ENCODE results near the gene VSTM2B.

Gene VSTM2B

DNA sequence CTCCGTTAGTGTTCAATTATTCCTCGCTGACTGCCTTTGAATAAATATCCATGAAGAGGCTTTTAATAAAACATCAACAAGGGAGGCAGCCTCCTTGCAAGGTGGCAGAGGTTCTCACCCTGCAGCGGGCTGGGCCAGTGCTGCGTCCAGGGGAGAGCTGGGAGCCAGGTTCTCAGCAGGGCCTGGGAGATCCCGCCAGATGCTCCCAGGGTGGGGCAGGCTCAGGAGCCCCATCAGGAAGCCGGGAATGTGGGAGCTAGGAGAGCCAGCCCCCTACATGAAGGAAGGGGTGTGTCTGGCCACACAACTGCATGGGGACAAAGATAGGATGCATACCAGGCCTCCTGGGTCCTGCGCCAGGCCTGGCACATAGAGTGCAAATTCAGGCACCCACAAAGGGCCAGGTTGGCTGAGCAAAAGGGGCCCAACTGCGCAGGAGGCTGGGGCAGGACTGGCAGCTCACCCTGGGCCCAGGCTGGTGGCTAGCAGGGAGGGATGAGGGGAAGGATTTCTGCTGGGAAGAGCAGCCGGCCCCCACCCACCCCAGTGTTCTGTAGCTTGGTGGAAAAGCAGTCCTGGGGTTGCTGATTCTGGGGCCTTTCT, 22.8 kb downstream of the VSTM2B start:
- 78% methylated on average over 8 of the region's 9 CpGs for WGBS
- Histone ChIP-seq H2BK120ac (ENCODE audit: low read depth, low read length) (no peak overlapping the region), H3K9me3 (ENCODE audit: control insufficient read depth, low read length) (peaks cover 4% of the 10 kb centered on the region)

DNA sequence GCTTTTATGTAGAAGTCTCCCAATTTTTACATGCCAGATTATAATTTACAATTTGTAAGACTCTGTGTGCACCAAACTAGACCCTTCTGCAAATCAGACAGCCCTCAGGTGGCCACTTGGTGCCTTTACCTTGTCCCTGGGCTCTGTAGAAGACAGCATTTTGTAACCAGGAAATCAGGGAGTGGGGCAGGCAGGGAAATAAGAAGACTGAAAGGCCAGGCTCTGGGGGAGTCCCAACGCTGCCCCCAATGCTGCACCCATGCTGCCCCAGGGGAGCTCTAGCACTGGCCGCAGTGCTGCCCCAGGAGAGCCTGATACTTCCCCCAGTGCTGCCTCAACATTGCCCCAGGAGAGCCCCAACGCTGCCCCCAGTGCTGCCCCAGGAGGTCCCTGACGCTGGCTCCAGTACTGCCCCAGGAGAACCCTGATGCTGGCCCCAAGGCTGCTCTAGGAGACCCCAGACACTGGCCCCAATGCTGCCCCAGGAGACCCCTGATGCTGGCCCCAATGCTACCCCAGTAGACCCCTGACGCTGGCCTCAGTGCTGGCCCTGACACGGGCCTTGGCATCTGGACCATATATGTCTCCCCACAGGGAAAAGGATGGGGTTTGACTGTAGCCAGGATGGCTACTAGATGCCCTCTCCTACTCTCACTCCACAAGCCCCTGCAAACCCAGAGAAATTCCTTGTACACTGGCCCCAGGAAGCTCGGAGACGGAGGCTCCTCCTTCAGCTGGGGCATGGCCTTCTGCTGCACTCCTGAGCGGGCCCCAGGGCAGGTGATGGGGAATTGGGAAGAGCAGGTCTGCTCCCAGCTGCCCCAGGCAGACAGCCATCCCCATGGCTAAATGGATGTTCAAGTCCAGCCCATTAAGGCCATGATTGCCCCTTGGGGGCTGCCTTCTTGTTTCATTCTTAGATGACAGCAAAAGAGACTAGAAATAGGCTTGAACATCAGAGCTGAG, 23.6 kb downstream of the VSTM2B start:
- Histone ChIP-seq H3K27me3 (ENCODE audit: control insufficient read depth in 1 of 2, insufficient read depth in 1 of 2, low read length in 2 of 2) (peaks cover 0 to 7% of the 10 kb centered on the region in 2 experiments), H2BK15ac (ENCODE audit: low read depth, poor library complexity, severe bottlenecking) (no peak overlapping the region), H4K91ac (ENCODE audit: low read length) (no peak overlapping the region), H2AFZ (ENCODE audit: low read depth, low read length) (no peak overlapping the region), H3K36me3 (ENCODE audit: control insufficient read depth in 1 of 2, insufficient read depth in 2 of 2, low read depth in 1 of 2, low read length in 2 of 2) (no peaks in the 10 kb centered on the region), H4K8ac (ENCODE audit: low read length) (no peak overlapping the region), H3K4me2 (ENCODE audit: low read length, poor library complexity, severe bottlenecking) (no peak overlapping the region), H2BK5ac (ENCODE audit: low read depth, low read length, poor library complexity, severe bottlenecking) (no peak overlapping the region), H3K9ac (ENCODE audit: low read length) (no peak overlapping the region), H3K27ac (ENCODE audit: low read length, poor library complexity, severe bottlenecking) (no peak overlapping the region), H3K23ac (ENCODE audit: low read length in 2 of 2) (no peak overlapping the region), H2BK12ac (ENCODE audit: low read length in 2 of 2) (no peak overlapping the region), H3K18ac (ENCODE audit: low read depth in 1 of 2, low read length in 2 of 2) (no peak overlapping the region), H3K4me3 (ENCODE audit: insufficient read depth in 1 of 2, low read depth in 1 of 2, low read length in 2 of 2) (no peak overlapping the region), H3K4me1 (ENCODE audit: control insufficient read depth, insufficient read depth, low read depth, low read length) (peaks cover 2% of the 10 kb centered on the region), H3K9me3 (ENCODE audit: control insufficient read depth, low read length) (peaks cover 10% of the 10 kb centered on the region), H3K79me1 (replicated peaks; ENCODE audit: low read length, poor library complexity, severe bottlenecking) (no peaks in the 10 kb centered on the region), H2BK120ac (ENCODE audit: low read depth, low read length) (no peak overlapping the region), H3K4ac (ENCODE audit: low read depth in 1 of 2, low read length in 2 of 2) (no peak overlapping the region), H3K14ac (ENCODE audit: low read length in 2 of 2) (no peak overlapping the region), H2AK5ac (ENCODE audit: low read length, severe bottlenecking) (no peak overlapping the region)
- WGBS: 77% methylated on average over 9 of the region's 9 CpGs
- DNase-seq: no peak

More for the DNA sequence above, 22.8 kb downstream of the VSTM2B start:
- peaks cover 2% of the 10 kb centered on the region for H3K4me1 ChIP-seq (ENCODE audit: control insufficient read depth, insufficient read depth, low read depth, low read length)
- no peak overlapping the region for H2BK5ac ChIP-seq (ENCODE audit: low read depth, low read length, poor library complexity, severe bottlenecking)
- H3K18ac ChIP-seq (ENCODE audit: low read depth in 1 of 2, low read length in 2 of 2): no peak overlapping the region
- no peak for DNase-seq
- no peak overlapping the region for H4K91ac ChIP-seq (ENCODE audit: low read length)
- H2AFZ ChIP-seq (ENCODE audit: low read depth, low read length): no peak overlapping the region
- no peak overlapping the region for H3K4me3 ChIP-seq (ENCODE audit: insufficient read depth in 1 of 2, low read depth in 1 of 2, low read length in 2 of 2)
- no peak overlapping the region for H4K8ac ChIP-seq (ENCODE audit: low read length)
- no peak overlapping the region for H3K23ac ChIP-seq (ENCODE audit: low read length in 2 of 2)
- H3K27ac ChIP-seq (ENCODE audit: low read length, poor library complexity, severe bottlenecking): no peak overlapping the region
- no peak overlapping the region for H3K4me2 ChIP-seq (ENCODE audit: low read length, poor library complexity, severe bottlenecking)
- no peaks in the 10 kb centered on the region for H3K79me1 ChIP-seq (replicated peaks; ENCODE audit: low read length, poor library complexity, severe bottlenecking)
- H3K27me3 ChIP-seq (ENCODE audit: control insufficient read depth in 1 of 2, insufficient read depth in 1 of 2, low read length in 2 of 2): peaks cover 0 to 7% of the 10 kb centered on the region in 2 experiments
- H3K4ac ChIP-seq (ENCODE audit: low read depth in 1 of 2, low read length in 2 of 2): no peak overlapping the region
- no peak overlapping the region for H2BK12ac ChIP-seq (ENCODE audit: low read length in 2 of 2)
- no peak overlapping the region for H3K14ac ChIP-seq (ENCODE audit: low read length in 2 of 2)
- H2BK15ac ChIP-seq (ENCODE audit: low read depth, poor library complexity, severe bottlenecking): no peak overlapping the region
- no peak overlapping the region for H3K9ac ChIP-seq (ENCODE audit: low read length)
- H3K36me3 ChIP-seq (ENCODE audit: control insufficient read depth in 1 of 2, insufficient read depth in 2 of 2, low read depth in 1 of 2, low read length in 2 of 2): no peaks in the 10 kb centered on the region
- no peak overlapping the region for H2AK5ac ChIP-seq (ENCODE audit: low read length, severe bottlenecking)

DNA sequence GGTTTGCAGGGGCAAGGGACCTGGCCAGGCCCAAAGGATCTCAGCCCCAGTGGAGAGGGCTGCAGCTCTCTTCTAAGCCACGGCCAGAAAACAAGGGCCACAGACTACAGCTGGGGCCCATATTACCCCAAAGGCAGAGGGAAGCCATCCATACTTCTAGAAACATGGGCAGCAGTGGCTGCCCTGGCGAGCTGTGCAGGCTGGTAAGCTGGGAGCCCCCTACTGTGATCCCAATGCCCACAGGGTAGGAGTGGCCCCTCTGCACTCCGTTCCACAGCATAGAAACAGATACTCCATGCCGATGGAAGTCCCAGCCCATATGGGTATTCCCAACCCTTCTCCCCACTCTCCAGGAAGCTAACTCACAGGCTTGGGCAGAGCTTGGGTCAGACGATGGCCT, 25.1 kb downstream of the VSTM2B start:
- Histone ChIP-seq H3K4ac (ENCODE audit: low read depth in 1 of 2, low read length in 2 of 2) (no peak overlapping the region), H3K9me3 (ENCODE audit: control insufficient read depth, low read length) (peaks cover 14% of the 10 kb centered on the region), H3K18ac (ENCODE audit: low read depth in 1 of 2, low read length in 2 of 2) (no peak overlapping the region), H2BK5ac (ENCODE audit: low read depth, low read length, poor library complexity, severe bottlenecking) (no peak overlapping the region), H3K9ac (ENCODE audit: low read length) (no peak overlapping the region), H3K4me3 (ENCODE audit: insufficient read depth in 1 of 2, low read depth in 1 of 2, low read length in 2 of 2) (no peak overlapping the region), H3K23ac (ENCODE audit: low read length in 2 of 2) (no peak overlapping the region), H3K27ac (ENCODE audit: low read length, poor library complexity, severe bottlenecking) (no peak overlapping the region), H3K4me2 (ENCODE audit: low read length, poor library complexity, severe bottlenecking) (no peak overlapping the region), H2BK12ac (ENCODE audit: low read length in 2 of 2) (no peak overlapping the region), H3K27me3 (ENCODE audit: control insufficient read depth in 1 of 2, insufficient read depth in 1 of 2, low read length in 2 of 2) (peaks cover 0 to 7% of the 10 kb centered on the region in 2 experiments), H2AFZ (ENCODE audit: low read depth, low read length) (no peak overlapping the region), H2AK5ac (ENCODE audit: low read length, severe bottlenecking) (no peak overlapping the region), H4K8ac (ENCODE audit: low read length) (no peak overlapping the region), H2BK120ac (ENCODE audit: low read depth, low read length) (no peak overlapping the region), H3K79me1 (replicated peaks; ENCODE audit: low read length, poor library complexity, severe bottlenecking) (no peaks in the 10 kb centered on the region), H2BK15ac (ENCODE audit: low read depth, poor library complexity, severe bottlenecking) (no peak overlapping the region), H4K91ac (ENCODE audit: low read length) (no peak overlapping the region), H3K36me3 (ENCODE audit: control insufficient read depth in 1 of 2, insufficient read depth in 2 of 2, low read depth in 1 of 2, low read length in 2 of 2) (no peaks in the 10 kb centered on the region), H3K14ac (ENCODE audit: low read length in 2 of 2) (no peak overlapping the region), H3K4me1 (ENCODE audit: control insufficient read depth, insufficient read depth, low read depth, low read length) (no peaks in the 10 kb centered on the region)
- no peak for DNase-seq
- 61% methylated on average over 5 of the region's 5 CpGs for WGBS

DNA sequence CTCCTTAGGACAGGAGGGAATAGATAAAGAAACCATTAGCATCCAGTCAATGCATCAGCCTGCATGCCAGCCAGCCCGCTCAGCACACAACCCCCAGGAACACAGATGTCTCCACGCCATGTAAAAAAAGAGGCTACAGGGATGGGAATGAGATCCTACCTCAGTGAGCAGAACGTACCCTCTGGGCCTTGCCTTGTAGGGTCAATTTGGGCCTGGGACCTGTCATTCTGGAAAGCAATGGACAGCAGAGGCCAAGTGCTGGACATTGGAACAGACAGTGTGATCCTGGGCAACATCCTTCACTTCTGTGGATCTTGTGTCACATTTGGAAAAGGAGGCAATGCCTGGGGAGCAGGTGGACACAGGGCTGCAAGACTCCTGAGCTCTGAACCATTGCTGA, 26.0 kb downstream of the VSTM2B start:
- H3K36me3 ChIP-seq (ENCODE audit: control insufficient read depth in 1 of 2, insufficient read depth in 2 of 2, low read depth in 1 of 2, low read length in 2 of 2): no peaks in the 10 kb centered on the region
- H2BK5ac ChIP-seq (ENCODE audit: low read depth, low read length, poor library complexity, severe bottlenecking): no peak overlapping the region
- no peak overlapping the region for H2AK5ac ChIP-seq (ENCODE audit: low read length, severe bottlenecking)
- no peak overlapping the region for H3K4me3 ChIP-seq (ENCODE audit: insufficient read depth in 1 of 2, low read depth in 1 of 2, low read length in 2 of 2)
- H3K4me1 ChIP-seq (ENCODE audit: control insufficient read depth, insufficient read depth, low read depth, low read length): no peaks in the 10 kb centered on the region
- no peak overlapping the region for H3K4ac ChIP-seq (ENCODE audit: low read depth in 1 of 2, low read length in 2 of 2)
- H2BK120ac ChIP-seq (ENCODE audit: low read depth, low read length): no peak overlapping the region
- H4K8ac ChIP-seq (ENCODE audit: low read length): no peak overlapping the region
- no peak overlapping the region for H4K91ac ChIP-seq (ENCODE audit: low read length)
- no peaks in the 10 kb centered on the region for H3K79me1 ChIP-seq (replicated peaks; ENCODE audit: low read length, poor library complexity, severe bottlenecking)
- no peak overlapping the region for H3K4me2 ChIP-seq (ENCODE audit: low read length, poor library complexity, severe bottlenecking)
- no peak overlapping the region for H3K23ac ChIP-seq (ENCODE audit: low read length in 2 of 2)
- WGBS: 68% methylated on average over 3 of the region's 3 CpGs
- H3K27ac ChIP-seq (ENCODE audit: low read length, poor library complexity, severe bottlenecking): no peak overlapping the region
- DNase-seq: no peak
- no peak overlapping the region for H2BK15ac ChIP-seq (ENCODE audit: low read depth, poor library complexity, severe bottlenecking)
- no peak overlapping the region for H2AFZ ChIP-seq (ENCODE audit: low read depth, low read length)
- H3K27me3 ChIP-seq (ENCODE audit: control insufficient read depth in 1 of 2, insufficient read depth in 1 of 2, low read length in 2 of 2): peaks cover 0 to 7% of the 10 kb centered on the region in 2 experiments
- H3K18ac ChIP-seq (ENCODE audit: low read depth in 1 of 2, low read length in 2 of 2): no peak overlapping the region
- peaks cover 14% of the 10 kb centered on the region for H3K9me3 ChIP-seq (ENCODE audit: control insufficient read depth, low read length)
- H2BK12ac ChIP-seq (ENCODE audit: low read length in 2 of 2): no peak overlapping the region
- H3K14ac ChIP-seq (ENCODE audit: low read length in 2 of 2): no peak overlapping the region
- H3K9ac ChIP-seq (ENCODE audit: low read length): no peak overlapping the region
